Glutamatergic neuron (in vitro differentiated cells): ENCODE measurements around the gene PHLPP1. TPM values are rescaled to one million over a fixed set of nuclear protein-coding genes. Genes with fewer than 3 reads are reported as not detected.

ENCODE experiments used
- DNase-seq: peaks from one replicate; pipeline ENCODE4 v3.0.0; 2022
- H3K27ac Mint-ChIP-seq: one replicate; pipeline ENCODE4 v1.8.0; 2020; ENCODE audit warnings: mild to moderate bottlenecking, mixed read lengths, inconsistent platforms; ENCODE audit not compliant: unreplicated experiment
- H3K27me3 Mint-ChIP-seq: one replicate; pipeline ENCODE4 v1.8.0; 2020; ENCODE audit warnings: mild to moderate bottlenecking, moderate library complexity, mixed read lengths, inconsistent platforms; ENCODE audit not compliant: unreplicated experiment
- H3K36me3 Mint-ChIP-seq: one replicate; pipeline ENCODE4 v1.8.0; 2020; ENCODE audit warnings: mild to moderate bottlenecking, mixed read lengths, inconsistent platforms; ENCODE audit not compliant: unreplicated experiment
- H3K4me1 Mint-ChIP-seq: one replicate; pipeline ENCODE4 v1.8.0; 2020; ENCODE audit warnings: mild to moderate bottlenecking, low read depth, mixed read lengths, inconsistent platforms; ENCODE audit not compliant: unreplicated experiment
- H3K4me3 Mint-ChIP-seq: one replicate; pipeline ENCODE4 v1.8.0; 2020; ENCODE audit warnings: mild to moderate bottlenecking, mixed read lengths, inconsistent platforms; ENCODE audit not compliant: unreplicated experiment
- H3K9me3 Mint-ChIP-seq: one replicate; pipeline ENCODE4 v1.8.0; 2020; ENCODE audit warnings: mild to moderate bottlenecking, moderate library complexity, mixed read lengths, inconsistent platforms; ENCODE audit not compliant: unreplicated experiment
- total RNA-seq: library from RNA; stranded (reverse); fragmentation: NEBNext Ultra II Directional; extraction: Animal tissue kit (Norgen Biotek cat#: 25700); gene quantifications from one replicate; pipeline ENCODE4 v1.2.1, GENCODE V29; 2021; ENCODE audit not compliant: unreplicated experiment
- TF ChIP-seq, protein P1 (sequence below): fragments of 200-600 bp; sonication (generic); IDR thresholded peaks from one replicate; pipeline ENCODE4 v1.5.0; 2021; ENCODE audit not compliant: partially characterized antibody, unreplicated experiment

PHLPP1 gene
- total RNA-seq, 1 donor from 2014 or later: 14.0 TPM

DNA sequence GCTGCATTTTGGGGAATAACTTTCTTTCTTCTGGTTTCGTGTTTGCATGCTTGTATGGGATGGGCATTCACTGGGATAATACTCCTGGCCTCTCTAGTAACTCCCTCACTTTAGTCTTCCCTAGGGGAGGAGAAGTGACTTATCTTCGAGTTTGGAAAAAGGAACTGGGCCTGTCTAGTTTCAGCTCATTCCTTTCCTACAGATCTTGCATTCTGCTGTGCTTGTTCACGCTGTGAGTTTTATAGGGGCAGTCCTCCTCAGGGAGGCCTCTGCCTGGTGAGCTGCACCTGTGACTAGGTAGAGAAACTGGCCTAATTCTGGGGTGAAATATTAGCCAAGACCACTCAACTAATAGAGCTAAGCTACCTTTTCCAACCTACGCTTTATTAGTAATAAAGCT is 50.9 kb downstream of the PHLPP1 start:
- H3K27me3 Mint-ChIP-seq: no peaks in the 10 kb centered on the region
- no peak overlapping the region for H3K27ac Mint-ChIP-seq
- TF ChIP-seq, protein P1, sequence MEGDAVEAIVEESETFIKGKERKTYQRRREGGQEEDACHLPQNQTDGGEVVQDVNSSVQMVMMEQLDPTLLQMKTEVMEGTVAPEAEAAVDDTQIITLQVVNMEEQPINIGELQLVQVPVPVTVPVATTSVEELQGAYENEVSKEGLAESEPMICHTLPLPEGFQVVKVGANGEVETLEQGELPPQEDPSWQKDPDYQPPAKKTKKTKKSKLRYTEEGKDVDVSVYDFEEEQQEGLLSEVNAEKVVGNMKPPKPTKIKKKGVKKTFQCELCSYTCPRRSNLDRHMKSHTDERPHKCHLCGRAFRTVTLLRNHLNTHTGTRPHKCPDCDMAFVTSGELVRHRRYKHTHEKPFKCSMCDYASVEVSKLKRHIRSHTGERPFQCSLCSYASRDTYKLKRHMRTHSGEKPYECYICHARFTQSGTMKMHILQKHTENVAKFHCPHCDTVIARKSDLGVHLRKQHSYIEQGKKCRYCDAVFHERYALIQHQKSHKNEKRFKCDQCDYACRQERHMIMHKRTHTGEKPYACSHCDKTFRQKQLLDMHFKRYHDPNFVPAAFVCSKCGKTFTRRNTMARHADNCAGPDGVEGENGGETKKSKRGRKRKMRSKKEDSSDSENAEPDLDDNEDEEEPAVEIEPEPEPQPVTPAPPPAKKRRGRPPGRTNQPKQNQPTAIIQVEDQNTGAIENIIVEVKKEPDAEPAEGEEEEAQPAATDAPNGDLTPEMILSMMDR: no peak
- peaks cover 14% of the 10 kb centered on the region for H3K4me1 Mint-ChIP-seq
- no peaks in the 10 kb centered on the region for H3K9me3 Mint-ChIP-seq
- no peak for DNase-seq
- H3K36me3 Mint-ChIP-seq: no peaks in the 10 kb centered on the region
- no peak overlapping the region for H3K4me3 Mint-ChIP-seq

DNA sequence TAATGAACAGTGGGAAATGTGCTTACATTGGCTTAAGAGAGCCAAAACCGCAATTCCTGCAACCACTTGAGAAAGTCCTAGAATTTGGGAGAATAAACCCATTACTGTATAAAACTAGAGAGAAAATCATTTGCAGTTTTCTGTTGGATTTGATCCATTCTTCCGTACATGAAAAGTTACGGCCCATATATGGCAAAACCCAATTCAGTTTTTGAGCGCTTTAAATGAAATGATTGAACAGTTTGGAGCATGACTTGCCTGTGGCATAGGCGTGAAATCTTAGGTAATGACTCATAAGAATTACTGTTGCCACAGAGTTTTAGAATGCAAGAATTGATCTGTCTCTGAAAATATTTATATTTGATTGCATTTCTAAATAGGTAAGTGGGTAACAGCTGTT is 52.0 kb downstream of the PHLPP1 start:
- DNase-seq: no peak
- H3K27ac Mint-ChIP-seq: no peak overlapping the region
- TF ChIP-seq, protein P1: no peak
- no peak overlapping the region for H3K4me3 Mint-ChIP-seq
- H3K27me3 Mint-ChIP-seq: no peaks in the 10 kb centered on the region
- H3K9me3 Mint-ChIP-seq: no peaks in the 10 kb centered on the region
- H3K36me3 Mint-ChIP-seq: no peaks in the 10 kb centered on the region
- peaks cover 14% of the 10 kb centered on the region for H3K4me1 Mint-ChIP-seq

DNA sequence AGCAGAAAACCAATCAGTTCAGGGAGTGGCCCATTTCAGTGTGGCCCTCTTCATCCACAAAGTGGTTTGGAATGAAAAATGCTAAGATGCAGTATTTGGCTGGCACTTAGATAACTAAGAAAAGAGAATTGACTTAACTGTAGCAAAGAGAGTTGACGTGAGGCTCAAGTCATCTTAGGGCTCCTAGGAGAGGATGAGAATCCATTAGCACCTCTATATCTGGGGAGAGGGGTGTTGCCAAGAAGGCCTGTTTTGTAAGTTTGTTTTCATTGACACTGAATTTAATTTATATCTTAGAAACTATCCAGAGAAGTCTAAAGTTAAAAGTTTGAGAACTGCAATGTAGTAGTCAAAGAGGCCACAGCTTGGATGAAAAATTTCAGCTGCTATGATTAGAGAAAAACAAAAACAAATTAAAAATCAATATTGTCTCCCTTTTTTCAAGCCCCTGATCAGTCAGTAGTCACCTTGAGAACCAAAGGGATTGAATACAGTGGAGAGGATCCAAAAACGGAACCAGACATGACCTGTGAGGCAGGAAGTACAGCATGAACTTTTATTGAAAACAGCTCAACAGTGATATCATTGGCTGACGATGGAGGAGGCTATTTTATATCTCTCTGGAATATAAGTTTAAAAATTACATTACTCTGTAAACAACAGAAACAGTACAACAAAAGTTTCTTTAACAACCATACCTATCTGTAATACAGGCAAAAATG is 52.7 kb downstream of the PHLPP1 start:
- Mint-ChIP-seq H3K4me1 (peaks cover 13% of the 10 kb centered on the region), H3K36me3 (no peaks in the 10 kb centered on the region), H3K9me3 (no peaks in the 10 kb centered on the region), H3K4me3 (no peak overlapping the region), H3K27me3 (no peaks in the 10 kb centered on the region), H3K27ac (no peak overlapping the region)
- no peak for DNase-seq
- TF ChIP-seq, protein P1: no peak

DNA sequence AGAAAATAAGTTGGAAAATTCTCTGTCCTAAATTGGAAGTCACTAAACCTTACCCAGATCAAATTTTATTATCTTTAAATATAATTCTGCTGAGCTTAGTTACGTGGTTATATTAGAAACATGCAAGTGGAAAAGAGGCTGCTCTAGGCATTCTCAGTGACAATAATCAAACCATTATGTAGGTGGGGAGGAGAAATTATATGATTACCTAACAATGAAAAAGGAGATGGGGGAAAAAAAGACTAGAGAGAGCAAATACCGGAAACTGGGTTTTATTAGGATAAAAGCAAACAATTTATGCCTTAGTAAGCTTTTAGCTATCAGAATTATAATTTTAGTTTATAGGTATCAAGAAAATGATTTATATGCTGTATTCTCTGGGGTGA is 53.2 kb downstream of the PHLPP1 start:
- Mint-ChIP-seq H3K4me3 (no peak overlapping the region), H3K27me3 (no peaks in the 10 kb centered on the region), H3K36me3 (no peaks in the 10 kb centered on the region), H3K27ac (no peak overlapping the region), H3K9me3 (no peaks in the 10 kb centered on the region), H3K4me1 (peaks cover 9% of the 10 kb centered on the region)
- TF ChIP-seq, protein P1: no peak
- DNase-seq: no peak

- Mint-ChIP-seq H3K4me3 (no peak overlapping the region), H3K27ac (no peak overlapping the region), H3K27me3 (no peaks in the 10 kb centered on the region), H3K36me3 (no peaks in the 10 kb centered on the region), H3K9me3 (no peaks in the 10 kb centered on the region), H3K4me1 (peaks cover 8% of the 10 kb centered on the region)
- TF ChIP-seq, protein P1: no peak
- no peak for DNase-seq
These were observed 53.9 kb downstream of the PHLPP1 start for GRCh38 chr18:62769216-62769615.
